NCI-H146 treated with DMSO at 0.1 percent for 48 hours (cell line): Measurements from ENCODE around the gene RPL13A.
"Not testable (repeated sequence)": the region's sequence is repeated elsewhere in the genome, so short reads cannot be mapped to it uniquely, and the experiment has no call there.

Experiments used
- DNase-seq: peaks from one replicate; lab custom pipeline; 2025; ENCODE audit not compliant: unreplicated experiment; lab: John Stamatoyannopoulos, UW

RPL13A gene

GRCh38 chr19:49455773-49456172 lies 31.6 kb upstream of the RPL13A start:
- no peak for DNase-seq

- no peak for DNase-seq
Measured at GRCh38 chr19:49456326-49456725, 31.1 kb upstream of the RPL13A start.

DNA sequence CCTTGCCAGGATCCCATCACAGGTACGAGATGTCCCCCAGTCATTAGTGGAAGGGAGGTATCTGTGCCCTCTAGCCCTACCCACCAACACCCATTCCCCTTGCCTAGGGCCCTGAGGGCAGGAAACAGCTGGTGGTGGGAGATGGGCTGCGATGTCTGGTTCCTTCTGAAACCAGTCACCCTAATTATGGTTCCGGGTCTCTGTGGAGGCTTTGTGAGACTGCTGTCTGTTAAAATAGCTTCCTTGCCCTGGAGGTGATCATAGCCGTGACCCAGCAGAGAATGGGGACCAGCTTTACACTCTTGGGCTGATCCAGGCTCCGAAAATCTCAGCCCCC lies 28.9 kb upstream of the RPL13A start:
- no peak for DNase-seq

GRCh38 chr19:49459388-49459787 lies 28.0 kb upstream of the RPL13A start:
- no peak for DNase-seq

DNA sequence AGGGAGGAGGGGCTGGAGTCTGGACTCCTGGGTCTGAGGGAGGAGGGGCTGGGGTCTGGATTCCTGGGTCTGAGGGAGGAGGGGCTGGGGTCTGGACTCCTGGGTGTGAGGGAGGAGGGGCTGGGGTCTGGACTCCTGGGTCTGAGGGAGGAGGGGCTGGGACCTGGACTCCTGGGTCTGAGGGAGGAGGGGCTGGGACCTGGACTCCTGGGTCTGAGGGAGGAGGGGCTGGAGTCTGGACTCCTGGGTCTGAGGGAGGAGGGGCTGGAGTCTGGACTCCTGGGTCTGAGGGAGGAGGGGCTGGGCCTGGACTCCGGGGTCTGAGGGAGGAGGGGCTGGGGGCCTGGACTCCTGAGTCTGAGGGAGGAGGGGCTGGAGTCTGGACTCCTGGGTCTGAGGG lies 26.3 kb upstream of the RPL13A start:
- DNase-seq: not testable (repeated sequence)

GRCh38 chr19:49461656-49462055 lies 25.8 kb upstream of the RPL13A start:
- DNase-seq: no peak

- no peak for DNase-seq
Measured at GRCh38 chr19:49462492-49462891, 24.9 kb upstream of the RPL13A start.

DNA sequence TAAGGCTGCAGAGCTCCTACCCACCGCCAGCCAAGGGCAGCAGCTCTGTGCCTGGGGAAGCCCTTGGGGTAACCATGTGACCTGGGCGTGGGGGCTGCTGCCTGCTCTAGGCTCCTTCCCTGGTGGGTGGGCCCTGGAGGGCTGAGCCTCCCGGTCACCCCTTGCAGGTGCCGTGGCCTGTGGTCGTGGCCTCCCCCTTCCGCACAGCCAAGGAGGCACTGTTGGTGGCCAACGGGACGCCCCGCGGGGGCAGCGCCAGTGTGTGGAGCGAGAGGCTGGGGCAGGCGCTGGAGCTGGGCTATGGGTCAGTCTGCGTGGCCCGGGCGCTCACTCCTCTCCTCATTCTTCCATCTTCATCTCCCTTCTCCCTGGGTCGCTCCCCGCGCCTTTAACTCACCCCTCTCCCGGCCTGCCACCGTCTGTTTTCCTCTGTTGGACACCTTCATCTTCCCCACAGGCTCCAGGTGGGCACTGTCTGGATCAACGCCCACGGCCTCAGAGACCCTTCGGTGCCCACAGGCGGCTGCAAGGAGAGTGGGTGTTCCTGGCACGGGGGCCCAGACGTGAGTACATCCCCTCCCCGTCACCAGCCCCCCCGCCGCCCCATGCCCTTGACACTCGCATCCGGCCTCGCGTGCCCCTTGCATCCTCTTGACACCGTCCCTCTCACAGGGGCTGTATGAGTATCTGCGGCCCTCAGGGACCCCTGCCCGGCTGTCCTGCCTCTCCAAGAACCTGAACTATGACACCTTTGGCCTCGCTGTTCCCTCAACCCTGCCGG lies 23.3 kb upstream of the RPL13A start:
- no peak for DNase-seq

DNA sequence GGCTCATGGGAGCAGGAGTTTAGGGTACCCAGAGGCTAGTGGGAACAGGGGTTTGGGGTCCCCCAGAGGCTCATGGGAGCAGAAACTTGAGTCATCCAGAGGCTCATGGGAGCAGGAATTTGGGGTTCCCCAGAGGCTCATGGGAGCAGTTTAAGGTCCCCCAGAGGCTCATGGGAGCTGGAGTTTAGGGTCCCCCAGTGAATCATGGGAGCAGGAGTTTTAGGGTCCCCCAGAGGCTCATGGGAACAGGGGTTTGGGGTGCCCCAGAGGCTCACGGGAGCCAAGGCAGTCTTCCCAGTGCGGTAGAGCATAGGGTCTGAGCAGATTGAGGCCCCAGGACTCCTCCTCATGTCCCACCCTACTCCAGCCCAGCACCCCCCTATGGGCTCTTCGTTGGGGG lies 22.0 kb upstream of the RPL13A start:
- DNase-seq: no peak

DNA sequence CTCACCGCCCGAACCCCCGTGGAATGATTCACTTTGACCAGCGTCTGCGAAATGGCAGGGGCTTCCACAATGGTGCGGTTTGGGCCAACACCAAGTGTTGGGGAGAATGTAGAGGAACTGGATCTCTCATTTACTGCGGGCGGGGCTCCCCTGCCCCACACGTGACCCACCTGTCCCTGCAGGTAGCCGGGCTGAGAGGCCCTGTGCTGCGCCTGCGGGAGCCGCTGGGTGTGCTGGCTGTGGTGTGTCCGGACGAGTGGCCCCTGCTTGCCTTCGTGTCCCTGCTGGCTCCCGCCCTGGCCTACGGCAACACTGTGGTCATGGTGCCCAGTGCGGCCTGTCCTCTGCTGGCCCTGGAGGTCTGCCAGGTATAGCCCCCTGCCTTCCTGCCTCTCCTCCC lies 19.2 kb upstream of the RPL13A start:
- no peak for DNase-seq

- no peak for DNase-seq
Measured at GRCh38 chr19:49468746-49469447, 18.5 kb upstream of the RPL13A start.

DNA sequence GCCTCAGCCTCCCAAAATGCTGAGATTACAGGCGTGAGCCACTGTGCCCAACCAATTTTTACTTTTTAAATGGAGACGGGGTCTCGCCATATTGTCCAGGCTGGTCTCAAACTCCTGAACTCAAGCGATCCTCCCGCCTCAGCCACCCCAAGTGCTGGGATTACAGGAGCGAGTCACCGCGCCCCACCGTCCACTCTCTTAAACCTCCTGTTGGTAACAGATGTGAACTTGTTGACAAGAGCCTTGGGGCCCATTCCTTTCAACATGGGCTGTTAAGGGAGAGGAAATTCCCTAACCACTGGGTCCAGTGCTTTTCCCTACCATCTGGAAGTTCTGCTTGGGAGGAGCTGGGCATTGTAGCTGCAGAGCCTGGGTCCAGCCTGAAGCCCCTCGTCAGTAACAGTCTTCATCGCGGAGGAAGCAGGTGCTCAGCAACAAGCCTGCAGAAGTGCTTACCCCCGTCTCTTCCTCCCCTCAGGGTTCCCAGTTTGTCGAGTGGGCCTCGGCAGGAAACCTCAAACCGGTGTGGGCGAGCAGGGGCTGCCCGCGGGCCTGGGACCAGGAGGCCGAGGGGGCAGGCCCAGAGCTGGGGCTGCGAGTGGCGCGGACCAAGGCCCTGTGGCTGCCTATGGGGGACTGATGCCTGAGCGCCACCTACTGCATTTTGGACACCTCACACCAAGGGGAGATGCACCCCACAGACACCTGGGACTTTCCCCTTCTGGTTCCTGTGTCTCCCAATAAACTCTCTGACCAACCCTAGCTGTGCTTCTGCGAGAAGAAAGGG lies 17.4 kb upstream of the RPL13A start:
- no peak for DNase-seq

DNA sequence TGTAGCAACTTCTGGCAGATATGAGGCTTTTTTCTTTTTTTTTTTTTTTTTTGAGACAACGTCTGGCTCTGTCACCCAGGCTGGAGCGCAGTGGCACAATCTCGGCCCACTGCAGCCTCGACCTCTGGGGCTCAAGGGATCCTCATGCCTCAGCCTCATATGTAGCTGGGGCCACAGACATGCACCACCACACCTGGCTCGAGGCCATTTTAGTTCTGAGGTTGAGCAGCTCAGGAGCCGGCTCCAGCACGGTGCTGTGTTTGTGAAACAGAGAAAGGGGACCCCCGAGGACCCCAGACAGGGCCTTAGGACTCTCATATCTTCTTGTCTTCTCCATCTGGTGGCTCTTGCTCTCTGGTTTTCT lies 16.8 kb upstream of the RPL13A start:
- no peak for DNase-seq

- no peak for DNase-seq
Measured at GRCh38 chr19:49472936-49473335, 14.5 kb upstream of the RPL13A start.

DNA sequence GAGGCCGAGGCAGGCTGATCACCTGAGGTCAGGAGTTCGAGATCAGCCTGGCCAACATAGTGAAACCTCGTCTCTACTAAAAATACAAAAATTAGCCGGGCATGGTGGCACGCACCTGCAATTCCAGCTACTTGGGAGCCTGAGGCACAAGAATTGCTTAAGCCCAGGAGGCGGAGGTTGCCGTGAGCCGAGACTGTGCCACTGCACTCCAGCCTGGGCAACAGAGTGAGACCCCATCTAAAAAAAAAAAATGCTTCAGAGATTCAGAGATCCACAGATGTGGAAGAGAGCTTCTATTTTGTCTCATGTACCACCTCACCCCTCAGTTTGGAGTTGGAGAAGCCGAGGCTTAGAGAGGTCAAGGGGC lies 13.9 kb upstream of the RPL13A start:
- not testable (repeated sequence) for DNase-seq

- DNase-seq: peak; percentile 29
Measured at GRCh38 chr19:49473868-49474541, 13.4 kb upstream of the RPL13A start, which contains the start of gene FLT3LG. Gene FLT3LG (plus strand): TSS chr19:49474215. CDS start chr19:49474640, 425 bp downstream.

- no peak for DNase-seq
Measured at GRCh38 chr19:49474542-49474924, 12.9 kb upstream of the RPL13A start.

DNA sequence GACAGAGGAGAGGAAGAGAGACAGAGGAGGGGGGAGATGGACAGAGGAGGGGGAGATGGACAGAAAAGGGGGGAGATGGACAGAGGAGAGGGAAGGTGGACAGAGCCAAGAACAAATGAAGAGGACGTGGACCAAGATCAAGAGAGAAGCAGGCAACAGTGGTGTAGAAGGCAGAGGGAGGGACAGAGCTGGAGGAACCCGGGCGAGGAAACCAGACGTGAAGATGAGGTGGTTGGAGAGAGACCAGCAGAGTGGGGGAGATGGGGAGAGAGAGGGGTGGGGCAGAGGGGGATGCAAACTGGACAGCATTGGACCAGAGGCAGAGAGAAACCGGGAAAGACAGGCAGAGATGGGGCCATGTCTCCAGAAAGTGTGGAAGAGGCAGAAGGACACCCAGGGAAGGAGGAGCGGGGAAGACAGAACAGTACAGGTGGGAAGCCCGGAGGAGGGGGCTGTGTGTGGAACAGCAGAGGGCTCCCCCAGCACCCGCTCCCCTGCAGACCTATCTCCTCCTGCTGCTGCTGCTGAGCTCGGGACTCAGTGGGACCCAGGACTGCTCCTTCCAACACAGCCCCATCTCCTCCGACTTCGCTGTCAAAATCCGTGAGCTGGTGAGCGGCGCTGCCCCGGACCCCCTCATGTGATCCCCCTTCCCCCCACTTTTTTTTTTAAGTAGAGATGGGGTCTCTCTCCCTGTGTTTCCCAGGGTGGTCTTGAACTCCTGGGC lies 12.1 kb upstream of the RPL13A start:
- no peak for DNase-seq

DNA sequence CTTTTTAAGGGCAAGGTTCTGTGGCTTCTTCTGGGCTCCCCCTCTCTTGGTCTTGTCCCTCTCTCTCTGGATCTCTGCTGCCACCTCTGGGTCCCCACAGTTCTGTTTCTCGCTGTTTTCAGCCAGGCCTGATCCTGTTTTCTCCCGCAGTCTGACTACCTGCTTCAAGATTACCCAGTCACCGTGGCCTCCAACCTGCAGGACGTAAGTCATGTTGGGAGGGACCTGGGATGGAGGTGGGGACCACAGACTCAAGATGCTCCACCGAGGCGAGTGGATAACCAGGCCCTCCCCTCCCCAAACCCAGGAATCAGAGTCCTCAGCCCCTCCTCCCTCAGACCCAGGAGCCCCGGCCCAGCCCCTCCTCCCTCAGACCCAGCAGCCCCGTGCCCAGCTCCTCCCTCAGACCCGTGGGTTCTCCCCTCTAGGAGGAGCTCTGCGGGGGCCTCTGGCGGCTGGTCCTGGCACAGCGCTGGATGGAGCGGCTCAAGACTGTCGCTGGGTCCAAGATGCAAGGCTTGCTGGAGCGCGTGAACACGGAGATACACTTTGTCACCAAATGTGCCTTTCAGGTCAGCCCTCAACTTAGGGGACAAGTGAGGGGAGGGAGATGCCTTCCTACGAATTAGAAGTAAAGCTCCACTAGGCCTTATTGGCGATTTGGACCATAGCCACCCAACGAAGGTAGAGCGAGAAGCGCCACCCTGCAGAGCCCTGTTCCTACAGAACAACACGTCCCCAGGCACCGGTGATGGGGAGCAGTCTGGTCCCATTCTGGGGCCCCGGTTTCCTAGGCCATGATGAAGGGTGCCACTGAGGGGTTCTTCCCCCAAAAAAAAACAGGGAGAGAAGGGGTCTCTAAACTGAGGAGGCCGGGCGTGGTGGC lies 11.2 kb upstream of the RPL13A start:
- peak; percentile 28 for DNase-seq
